ENCODE measurements around the gene PLCL1. TPM values are rescaled to one million over a fixed set of nuclear protein-coding genes. Genes with fewer than 3 reads are reported as not detected.

The PLCL1 gene
- total RNA-seq, 1 experiment from 2014 or later = 0.07 TPM

- TF ChIP-seq, protein P1, sequence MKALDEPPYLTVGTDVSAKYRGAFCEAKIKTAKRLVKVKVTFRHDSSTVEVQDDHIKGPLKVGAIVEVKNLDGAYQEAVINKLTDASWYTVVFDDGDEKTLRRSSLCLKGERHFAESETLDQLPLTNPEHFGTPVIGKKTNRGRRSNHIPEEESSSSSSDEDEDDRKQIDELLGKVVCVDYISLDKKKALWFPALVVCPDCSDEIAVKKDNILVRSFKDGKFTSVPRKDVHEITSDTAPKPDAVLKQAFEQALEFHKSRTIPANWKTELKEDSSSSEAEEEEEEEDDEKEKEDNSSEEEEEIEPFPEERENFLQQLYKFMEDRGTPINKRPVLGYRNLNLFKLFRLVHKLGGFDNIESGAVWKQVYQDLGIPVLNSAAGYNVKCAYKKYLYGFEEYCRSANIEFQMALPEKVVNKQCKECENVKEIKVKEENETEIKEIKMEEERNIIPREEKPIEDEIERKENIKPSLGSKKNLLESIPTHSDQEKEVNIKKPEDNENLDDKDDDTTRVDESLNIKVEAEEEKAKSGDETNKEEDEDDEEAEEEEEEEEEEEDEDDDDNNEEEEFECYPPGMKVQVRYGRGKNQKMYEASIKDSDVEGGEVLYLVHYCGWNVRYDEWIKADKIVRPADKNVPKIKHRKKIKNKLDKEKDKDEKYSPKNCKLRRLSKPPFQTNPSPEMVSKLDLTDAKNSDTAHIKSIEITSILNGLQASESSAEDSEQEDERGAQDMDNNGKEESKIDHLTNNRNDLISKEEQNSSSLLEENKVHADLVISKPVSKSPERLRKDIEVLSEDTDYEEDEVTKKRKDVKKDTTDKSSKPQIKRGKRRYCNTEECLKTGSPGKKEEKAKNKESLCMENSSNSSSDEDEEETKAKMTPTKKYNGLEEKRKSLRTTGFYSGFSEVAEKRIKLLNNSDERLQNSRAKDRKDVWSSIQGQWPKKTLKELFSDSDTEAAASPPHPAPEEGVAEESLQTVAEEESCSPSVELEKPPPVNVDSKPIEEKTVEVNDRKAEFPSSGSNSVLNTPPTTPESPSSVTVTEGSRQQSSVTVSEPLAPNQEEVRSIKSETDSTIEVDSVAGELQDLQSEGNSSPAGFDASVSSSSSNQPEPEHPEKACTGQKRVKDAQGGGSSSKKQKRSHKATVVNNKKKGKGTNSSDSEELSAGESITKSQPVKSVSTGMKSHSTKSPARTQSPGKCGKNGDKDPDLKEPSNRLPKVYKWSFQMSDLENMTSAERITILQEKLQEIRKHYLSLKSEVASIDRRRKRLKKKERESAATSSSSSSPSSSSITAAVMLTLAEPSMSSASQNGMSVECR (CRISPR knock-in tag; IDR thresholded peaks at IDR 0.05; ENCODE audit: borderline replicate concordance) = no peak
- TF ChIP-seq HMGXB4 (CRISPR knock-in tag; IDR thresholded peaks at IDR 0.05) (no peak), SMAD3 (CRISPR knock-in tag; IDR thresholded peaks at IDR 0.05; ENCODE audit: borderline replicate concordance) (no peak), IRF1 (CRISPR knock-in tag; IDR thresholded peaks at IDR 0.05) (no peak), ATF6 (CRISPR knock-in tag; IDR thresholded peaks at IDR 0.05) (no peak), ZNF263 (CRISPR knock-in tag; IDR thresholded peaks at IDR 0.05; ENCODE audit: low read depth) (no peak), ZNF219 (CRISPR knock-in tag; IDR thresholded peaks at IDR 0.05; ENCODE audit: borderline replicate concordance) (no peak), ZNF671 (CRISPR knock-in tag; IDR thresholded peaks at IDR 0.05) (no peak), ZNF416 (CRISPR knock-in tag; IDR thresholded peaks at IDR 0.05) (no peak), RELA (CRISPR knock-in tag; IDR thresholded peaks at IDR 0.05; ENCODE audit: borderline replicate concordance) (no peak), TP53 (CRISPR knock-in tag; IDR thresholded peaks at IDR 0.05) (no peak), NR3C1 (CRISPR knock-in tag; conservative IDR thresholded peaks at IDR 0.05; ENCODE audit: low read depth) (no peak), GRHL2 (CRISPR knock-in tag; IDR thresholded peaks at IDR 0.05; ENCODE audit: insufficient replicate concordance, severe bottlenecking) (no peak)
- TF ChIP-seq, protein P2, sequence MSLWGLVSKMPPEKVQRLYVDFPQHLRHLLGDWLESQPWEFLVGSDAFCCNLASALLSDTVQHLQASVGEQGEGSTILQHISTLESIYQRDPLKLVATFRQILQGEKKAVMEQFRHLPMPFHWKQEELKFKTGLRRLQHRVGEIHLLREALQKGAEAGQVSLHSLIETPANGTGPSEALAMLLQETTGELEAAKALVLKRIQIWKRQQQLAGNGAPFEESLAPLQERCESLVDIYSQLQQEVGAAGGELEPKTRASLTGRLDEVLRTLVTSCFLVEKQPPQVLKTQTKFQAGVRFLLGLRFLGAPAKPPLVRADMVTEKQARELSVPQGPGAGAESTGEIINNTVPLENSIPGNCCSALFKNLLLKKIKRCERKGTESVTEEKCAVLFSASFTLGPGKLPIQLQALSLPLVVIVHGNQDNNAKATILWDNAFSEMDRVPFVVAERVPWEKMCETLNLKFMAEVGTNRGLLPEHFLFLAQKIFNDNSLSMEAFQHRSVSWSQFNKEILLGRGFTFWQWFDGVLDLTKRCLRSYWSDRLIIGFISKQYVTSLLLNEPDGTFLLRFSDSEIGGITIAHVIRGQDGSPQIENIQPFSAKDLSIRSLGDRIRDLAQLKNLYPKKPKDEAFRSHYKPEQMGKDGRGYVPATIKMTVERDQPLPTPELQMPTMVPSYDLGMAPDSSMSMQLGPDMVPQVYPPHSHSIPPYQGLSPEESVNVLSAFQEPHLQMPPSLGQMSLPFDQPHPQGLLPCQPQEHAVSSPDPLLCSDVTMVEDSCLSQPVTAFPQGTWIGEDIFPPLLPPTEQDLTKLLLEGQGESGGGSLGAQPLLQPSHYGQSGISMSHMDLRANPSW (CRISPR knock-in tag; conservative IDR thresholded peaks at IDR 0.05; ENCODE audit: low read depth) = no peak
- TF ChIP-seq, protein P3, sequence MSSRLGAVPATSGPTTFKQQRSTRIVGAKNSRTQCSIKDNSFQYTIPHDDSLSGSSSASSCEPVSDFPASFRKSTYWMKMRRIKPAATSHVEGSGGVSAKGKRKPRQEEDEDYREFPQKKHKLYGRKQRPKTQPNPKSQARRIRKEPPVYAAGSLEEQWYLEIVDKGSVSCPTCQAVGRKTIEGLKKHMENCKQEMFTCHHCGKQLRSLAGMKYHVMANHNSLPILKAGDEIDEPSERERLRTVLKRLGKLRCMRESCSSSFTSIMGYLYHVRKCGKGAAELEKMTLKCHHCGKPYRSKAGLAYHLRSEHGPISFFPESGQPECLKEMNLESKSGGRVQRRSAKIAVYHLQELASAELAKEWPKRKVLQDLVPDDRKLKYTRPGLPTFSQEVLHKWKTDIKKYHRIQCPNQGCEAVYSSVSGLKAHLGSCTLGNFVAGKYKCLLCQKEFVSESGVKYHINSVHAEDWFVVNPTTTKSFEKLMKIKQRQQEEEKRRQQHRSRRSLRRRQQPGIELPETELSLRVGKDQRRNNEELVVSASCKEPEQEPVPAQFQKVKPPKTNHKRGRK (CRISPR knock-in tag; IDR thresholded peaks at IDR 0.05; ENCODE audit: borderline replicate concordance) = no peak
- TF ChIP-seq, protein P4, sequence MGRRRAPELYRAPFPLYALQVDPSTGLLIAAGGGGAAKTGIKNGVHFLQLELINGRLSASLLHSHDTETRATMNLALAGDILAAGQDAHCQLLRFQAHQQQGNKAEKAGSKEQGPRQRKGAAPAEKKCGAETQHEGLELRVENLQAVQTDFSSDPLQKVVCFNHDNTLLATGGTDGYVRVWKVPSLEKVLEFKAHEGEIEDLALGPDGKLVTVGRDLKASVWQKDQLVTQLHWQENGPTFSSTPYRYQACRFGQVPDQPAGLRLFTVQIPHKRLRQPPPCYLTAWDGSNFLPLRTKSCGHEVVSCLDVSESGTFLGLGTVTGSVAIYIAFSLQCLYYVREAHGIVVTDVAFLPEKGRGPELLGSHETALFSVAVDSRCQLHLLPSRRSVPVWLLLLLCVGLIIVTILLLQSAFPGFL (CRISPR knock-in tag; IDR thresholded peaks at IDR 0.05; ENCODE audit: borderline replicate concordance) = no peak
- TF ChIP-seq, protein P5, sequence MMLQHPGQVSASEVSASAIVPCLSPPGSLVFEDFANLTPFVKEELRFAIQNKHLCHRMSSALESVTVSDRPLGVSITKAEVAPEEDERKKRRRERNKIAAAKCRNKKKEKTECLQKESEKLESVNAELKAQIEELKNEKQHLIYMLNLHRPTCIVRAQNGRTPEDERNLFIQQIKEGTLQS (CRISPR knock-in tag; conservative IDR thresholded peaks at IDR 0.05) = no peak
- TF ChIP-seq, protein P6, sequence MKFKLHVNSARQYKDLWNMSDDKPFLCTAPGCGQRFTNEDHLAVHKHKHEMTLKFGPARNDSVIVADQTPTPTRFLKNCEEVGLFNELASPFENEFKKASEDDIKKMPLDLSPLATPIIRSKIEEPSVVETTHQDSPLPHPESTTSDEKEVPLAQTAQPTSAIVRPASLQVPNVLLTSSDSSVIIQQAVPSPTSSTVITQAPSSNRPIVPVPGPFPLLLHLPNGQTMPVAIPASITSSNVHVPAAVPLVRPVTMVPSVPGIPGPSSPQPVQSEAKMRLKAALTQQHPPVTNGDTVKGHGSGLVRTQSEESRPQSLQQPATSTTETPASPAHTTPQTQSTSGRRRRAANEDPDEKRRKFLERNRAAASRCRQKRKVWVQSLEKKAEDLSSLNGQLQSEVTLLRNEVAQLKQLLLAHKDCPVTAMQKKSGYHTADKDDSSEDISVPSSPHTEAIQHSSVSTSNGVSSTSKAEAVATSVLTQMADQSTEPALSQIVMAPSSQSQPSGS (CRISPR knock-in tag; IDR thresholded peaks at IDR 0.05; ENCODE audit: borderline replicate concordance, low read depth) = no peak
- POLR2A ChIA-PET = no interaction called here
- Mint-ChIP-seq H3K27me3 (ENCODE audit: low read depth) (peaks cover 38% of the 10 kb centered on the region), H3K9me3 (no peaks in the 10 kb centered on the region), H3K36me3 (no peaks in the 10 kb centered on the region), H3K27ac (no peak overlapping the region), H3K4me1 (peaks cover 7% of the 10 kb centered on the region), H3K4me3 (no peak overlapping the region)
- CTCF ChIA-PET = interaction anchor here (1.6 kb wide), 1 partner anchor 318 kb away, joined by 4 read pairs; no protein-coding TSS in a partner anchor
- DNase-seq (ENCODE audit: low spot score) (no peak), ATAC-seq (no peak)
Observed at GRCh38 chr2:197810016-197810415, 5.6 kb downstream of the PLCL1 start.

Data from WTC11 (cell line).